ENCODE measurements around the gene MBD5.

DNA sequence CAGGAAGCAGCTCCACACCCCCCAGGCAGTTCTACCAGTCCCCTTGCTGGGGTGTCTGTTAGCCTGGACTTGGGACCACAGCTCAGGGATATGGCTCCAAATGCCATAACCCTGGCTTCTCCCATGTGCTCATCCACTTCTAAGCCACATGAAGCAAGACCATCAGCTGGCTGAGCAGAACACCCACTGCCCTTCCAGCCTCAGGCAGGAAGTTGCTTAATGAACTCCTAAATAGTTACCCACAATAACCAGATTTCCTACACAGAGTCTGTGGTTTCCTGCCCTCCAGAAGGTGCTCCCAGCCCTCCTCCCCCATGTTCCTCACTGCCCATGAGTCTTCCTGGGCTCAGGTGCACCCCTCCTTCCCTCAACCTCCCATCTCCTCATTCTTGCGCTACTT, 525.4 kb downstream of the MBD5 start:
- TF ChIP-seq, protein P1, sequence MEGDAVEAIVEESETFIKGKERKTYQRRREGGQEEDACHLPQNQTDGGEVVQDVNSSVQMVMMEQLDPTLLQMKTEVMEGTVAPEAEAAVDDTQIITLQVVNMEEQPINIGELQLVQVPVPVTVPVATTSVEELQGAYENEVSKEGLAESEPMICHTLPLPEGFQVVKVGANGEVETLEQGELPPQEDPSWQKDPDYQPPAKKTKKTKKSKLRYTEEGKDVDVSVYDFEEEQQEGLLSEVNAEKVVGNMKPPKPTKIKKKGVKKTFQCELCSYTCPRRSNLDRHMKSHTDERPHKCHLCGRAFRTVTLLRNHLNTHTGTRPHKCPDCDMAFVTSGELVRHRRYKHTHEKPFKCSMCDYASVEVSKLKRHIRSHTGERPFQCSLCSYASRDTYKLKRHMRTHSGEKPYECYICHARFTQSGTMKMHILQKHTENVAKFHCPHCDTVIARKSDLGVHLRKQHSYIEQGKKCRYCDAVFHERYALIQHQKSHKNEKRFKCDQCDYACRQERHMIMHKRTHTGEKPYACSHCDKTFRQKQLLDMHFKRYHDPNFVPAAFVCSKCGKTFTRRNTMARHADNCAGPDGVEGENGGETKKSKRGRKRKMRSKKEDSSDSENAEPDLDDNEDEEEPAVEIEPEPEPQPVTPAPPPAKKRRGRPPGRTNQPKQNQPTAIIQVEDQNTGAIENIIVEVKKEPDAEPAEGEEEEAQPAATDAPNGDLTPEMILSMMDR (conservative IDR thresholded peaks at IDR 0.05) = no peak
- no peak for TF ChIP-seq ZFX (IDR thresholded peaks at IDR 0.05)
